Activated CD8-positive, alpha-beta T cell treated with anti-CD3 and anti-CD28 coated beads for 36 hours (primary cell): ENCODE results near the gene USP5. TPM values are rescaled to one million over a fixed set of nuclear protein-coding genes. Genes with fewer than 3 reads are reported as not detected.
"Not testable (repeated sequence)": the region's sequence is repeated elsewhere in the genome, so short reads cannot be mapped to it uniquely, and the experiment has no call there.

Experiments
- ATAC-seq: fragments of 200-7000 bp; cut with Tn5 transposase; one replicate; pipeline ENCODE4 v1.10.0; 2021; ENCODE audit warnings: mild to moderate bottlenecking, moderate library complexity
- CTCF ChIA-PET: fragments of 350-600 bp; sonication (Branson Sonifier 250); formaldehyde crosslinking; loops from one replicate; lab custom pipeline; 2021; ENCODE audit warnings: antibody characterized with exemption; lab: Charles Lee
- POLR2A ChIA-PET: fragments of 350-600 bp; sonication (Branson Sonifier 250); formaldehyde crosslinking; loops from one replicate; lab custom pipeline; 2021; ENCODE audit warnings: antibody characterized with exemption; lab: Charles Lee
- DNase-seq: peaks from one replicate; pipeline ENCODE4 v3.0.0-alpha.2; 2020
- H3K27ac Mint-ChIP-seq: one replicate; pipeline ENCODE4 v1.8.0; 2021; ENCODE audit warnings: mild to moderate bottlenecking, mixed read lengths
- H3K27me3 Mint-ChIP-seq: one replicate; pipeline ENCODE4 v1.8.0; 2021; ENCODE audit warnings: mixed read lengths
- H3K36me3 Mint-ChIP-seq: one replicate; pipeline ENCODE4 v1.8.0; 2021; ENCODE audit warnings: low read depth, mixed read lengths
- H3K4me1 Mint-ChIP-seq: one replicate; pipeline ENCODE4 v1.8.0; 2021; ENCODE audit warnings: low read depth, mixed read lengths
- H3K4me3 Mint-ChIP-seq: one replicate; pipeline ENCODE4 v1.8.0; 2021; ENCODE audit warnings: mild to moderate bottlenecking, moderate library complexity, mixed read lengths
- H3K9me3 Mint-ChIP-seq: one replicate; pipeline ENCODE4 v1.8.0; 2021; ENCODE audit warnings: mixed read lengths
- intact Hi-C: fragments of 100-400 bp; cut with micrococcal nuclease; formaldehyde crosslinking; loops from one replicate; pipeline ENCODE4 v1.10.0; 2022
- total RNA-seq, 2 experiments: library from RNA; stranded (reverse); gene quantifications; one replicate each; pipeline ENCODE4 v1.2.3, GENCODE V29; 2021
- TF ChIP-seq, protein P1 (sequence below): fragments of 200-600 bp; IDR thresholded peaks from one replicate; pipeline ENCODE4 v1.8.0; 2022; ENCODE audit warnings: antibody characterized with exemption, mild to moderate bottlenecking

USP5 gene
- total RNA-seq, 2 experiments from 2014 or later: 109 to 112 TPM

DNA sequence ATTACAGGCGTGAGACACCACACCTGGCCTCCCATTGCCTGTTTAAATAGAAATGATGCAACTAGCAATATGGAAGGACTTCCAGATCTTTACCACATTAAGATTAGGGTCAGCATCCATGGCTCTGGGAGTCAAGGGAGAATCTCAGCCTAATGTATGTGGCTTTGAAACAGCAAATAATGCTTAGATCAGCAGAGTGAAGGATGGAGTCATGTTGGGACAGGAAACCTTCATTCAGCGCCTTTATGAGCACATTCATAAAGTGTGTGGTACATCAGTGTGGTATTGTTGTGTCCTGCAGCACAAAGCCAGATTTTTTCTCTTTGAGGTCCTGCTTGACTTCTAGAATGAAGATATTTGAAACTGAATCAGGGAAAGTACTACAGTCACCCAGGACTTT lies 36.4 kb downstream of the USP5 start:
- TF ChIP-seq, protein P1, sequence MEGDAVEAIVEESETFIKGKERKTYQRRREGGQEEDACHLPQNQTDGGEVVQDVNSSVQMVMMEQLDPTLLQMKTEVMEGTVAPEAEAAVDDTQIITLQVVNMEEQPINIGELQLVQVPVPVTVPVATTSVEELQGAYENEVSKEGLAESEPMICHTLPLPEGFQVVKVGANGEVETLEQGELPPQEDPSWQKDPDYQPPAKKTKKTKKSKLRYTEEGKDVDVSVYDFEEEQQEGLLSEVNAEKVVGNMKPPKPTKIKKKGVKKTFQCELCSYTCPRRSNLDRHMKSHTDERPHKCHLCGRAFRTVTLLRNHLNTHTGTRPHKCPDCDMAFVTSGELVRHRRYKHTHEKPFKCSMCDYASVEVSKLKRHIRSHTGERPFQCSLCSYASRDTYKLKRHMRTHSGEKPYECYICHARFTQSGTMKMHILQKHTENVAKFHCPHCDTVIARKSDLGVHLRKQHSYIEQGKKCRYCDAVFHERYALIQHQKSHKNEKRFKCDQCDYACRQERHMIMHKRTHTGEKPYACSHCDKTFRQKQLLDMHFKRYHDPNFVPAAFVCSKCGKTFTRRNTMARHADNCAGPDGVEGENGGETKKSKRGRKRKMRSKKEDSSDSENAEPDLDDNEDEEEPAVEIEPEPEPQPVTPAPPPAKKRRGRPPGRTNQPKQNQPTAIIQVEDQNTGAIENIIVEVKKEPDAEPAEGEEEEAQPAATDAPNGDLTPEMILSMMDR: no peak
- H3K27ac Mint-ChIP-seq: no peak overlapping the region
- no peaks in the 10 kb centered on the region for H3K27me3 Mint-ChIP-seq
- intact Hi-C loops: no loop called here
- ATAC-seq (no peak), DNase-seq (no peak)
- peaks cover 8% of the 10 kb centered on the region for H3K36me3 Mint-ChIP-seq
- no peak overlapping the region for H3K4me3 Mint-ChIP-seq
- CTCF ChIA-PET: no interaction called here
- no peaks in the 10 kb centered on the region for H3K9me3 Mint-ChIP-seq
- POLR2A ChIA-PET: interaction anchor here (1.1 kb wide), 1 partner anchor 16 kb away, joined by 4 read pairs; the partner anchor contains the start of gene SPSB2
- peaks cover 16% of the 10 kb centered on the region for H3K4me1 Mint-ChIP-seq

DNA sequence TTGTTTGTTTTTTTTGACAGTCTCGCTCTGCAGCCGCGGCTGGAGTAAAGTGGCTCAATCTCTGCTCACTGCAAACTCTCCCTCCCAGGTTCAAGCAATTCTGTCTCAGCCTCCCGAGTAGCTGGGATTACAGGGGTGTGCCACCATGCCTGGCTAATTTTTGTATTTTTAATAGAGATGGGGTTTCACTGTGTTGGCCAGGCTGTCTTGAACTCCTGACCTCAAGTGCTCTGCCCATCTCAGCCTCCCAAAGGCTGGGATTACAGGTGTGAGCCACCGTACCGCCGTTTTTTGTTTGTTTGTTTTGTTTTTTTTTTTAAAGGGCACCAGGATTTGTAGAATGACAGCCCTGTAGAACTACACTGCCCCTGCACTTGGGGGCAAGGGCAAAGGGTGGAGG lies 36.8 kb downstream of the USP5 start:
- H3K4me3 Mint-ChIP-seq, H3K36me3 Mint-ChIP-seq, H3K27me3 Mint-ChIP-seq, H3K27ac Mint-ChIP-seq, H3K9me3 Mint-ChIP-seq, ATAC-seq, DNase-seq, CTCF ChIA-PET, intact Hi-C loops: not testable (repeated sequence)
- POLR2A ChIA-PET: interaction anchor here (1.4 kb wide), 1 partner anchor 17 kb away, joined by 5 read pairs; no protein-coding TSS in a partner anchor
- peaks cover 16% of the 10 kb centered on the region for H3K4me1 Mint-ChIP-seq

DNA sequence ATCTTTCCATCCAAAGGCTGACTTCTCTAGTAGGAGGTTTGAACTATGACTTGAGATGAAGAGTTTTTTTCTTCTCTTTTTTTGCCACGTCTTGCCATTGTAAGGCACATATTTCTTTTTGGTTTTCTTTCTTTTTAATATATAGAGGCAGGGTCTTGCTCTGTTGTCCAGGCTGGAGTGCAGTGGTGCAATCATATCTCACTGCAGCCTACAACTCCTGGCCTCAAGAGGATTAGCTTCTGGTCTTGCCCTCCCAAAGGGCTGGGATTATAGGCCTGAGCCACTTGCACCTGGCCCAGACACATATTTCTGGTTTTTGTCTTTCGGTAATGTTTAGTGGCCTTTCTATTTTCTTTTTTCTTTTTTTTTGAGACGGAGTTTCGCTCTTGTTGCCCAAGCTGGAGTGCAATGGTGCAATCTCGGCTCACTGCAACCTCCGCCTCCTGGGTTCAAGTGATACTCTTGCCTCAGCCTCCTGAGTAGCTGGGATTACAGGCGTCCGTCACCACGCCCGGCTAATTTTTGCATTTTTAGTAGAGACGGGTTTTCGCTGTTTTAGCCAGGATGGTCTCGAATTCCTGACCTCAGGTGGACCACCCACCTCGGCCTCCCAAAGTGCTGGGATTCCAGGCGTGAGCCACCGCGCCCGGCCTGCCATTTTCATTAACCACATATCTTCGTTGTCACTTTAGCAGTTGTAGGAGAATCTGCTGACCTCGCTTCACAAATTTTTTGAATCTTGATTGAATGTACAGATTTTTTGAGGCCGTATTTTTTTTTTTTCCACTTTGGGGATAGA lies 38.0 kb downstream of the USP5 start:
- POLR2A ChIA-PET: interaction anchor here (1.4 kb wide), 1 partner anchor 18 kb away, joined by 5 read pairs; no protein-coding TSS in a partner anchor
- CTCF ChIA-PET, DNase-seq, H3K27me3 Mint-ChIP-seq, H3K9me3 Mint-ChIP-seq, ATAC-seq, intact Hi-C loops, H3K36me3 Mint-ChIP-seq: not testable (repeated sequence)
- Mint-ChIP-seq H3K4me3 (peak overlapping the region; percentile 73), H3K4me1 (peaks cover 16% of the 10 kb centered on the region), H3K27ac (peak overlapping the region; percentile 91)

DNA sequence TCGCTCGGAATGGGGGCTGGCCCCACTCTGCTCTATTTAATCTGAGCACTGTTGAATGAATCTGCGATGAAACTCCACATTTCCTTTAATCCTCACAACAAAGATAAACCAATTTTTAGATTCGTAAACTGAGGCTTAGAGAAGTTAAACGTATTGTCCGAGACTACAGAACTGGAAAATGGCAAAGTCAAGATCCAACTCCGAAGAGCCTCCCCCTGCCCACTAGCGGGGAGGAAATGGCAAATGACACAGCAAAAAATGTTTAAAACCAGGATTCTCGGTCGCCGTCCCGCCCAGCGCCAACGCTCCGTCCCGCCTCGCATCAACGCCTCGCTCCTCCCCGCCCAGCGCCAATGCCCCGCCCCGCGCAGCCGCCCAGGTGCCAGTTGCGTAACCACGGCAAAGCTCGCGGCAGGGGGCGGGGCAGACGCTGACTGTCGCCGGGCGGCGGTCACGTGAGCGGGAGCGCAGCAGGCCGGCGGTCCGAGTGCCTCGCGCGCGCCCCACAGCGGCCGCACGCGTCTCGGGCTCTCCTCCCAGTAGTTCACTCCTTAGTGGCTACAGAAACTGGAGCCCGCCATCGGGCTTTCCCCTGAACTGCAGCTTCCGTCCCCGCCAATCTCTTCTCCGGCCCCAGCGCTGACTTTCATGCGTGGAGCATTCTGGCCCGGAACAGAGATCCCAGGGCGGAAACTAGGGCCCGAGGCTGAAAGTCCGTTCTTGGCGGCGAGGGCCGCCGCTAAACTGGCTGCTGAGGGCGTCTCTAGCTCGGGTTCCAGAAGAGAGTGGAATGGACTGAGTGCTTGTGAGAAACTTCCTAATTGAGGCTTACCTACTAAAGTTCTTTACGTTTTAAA lies 39.1 kb downstream of the USP5 start:
- H3K36me3 Mint-ChIP-seq: peaks cover 2% of the 10 kb centered on the region
- H3K27ac Mint-ChIP-seq: peak overlapping the region; percentile 91
- ATAC-seq: peak; percentile 95

DNA sequence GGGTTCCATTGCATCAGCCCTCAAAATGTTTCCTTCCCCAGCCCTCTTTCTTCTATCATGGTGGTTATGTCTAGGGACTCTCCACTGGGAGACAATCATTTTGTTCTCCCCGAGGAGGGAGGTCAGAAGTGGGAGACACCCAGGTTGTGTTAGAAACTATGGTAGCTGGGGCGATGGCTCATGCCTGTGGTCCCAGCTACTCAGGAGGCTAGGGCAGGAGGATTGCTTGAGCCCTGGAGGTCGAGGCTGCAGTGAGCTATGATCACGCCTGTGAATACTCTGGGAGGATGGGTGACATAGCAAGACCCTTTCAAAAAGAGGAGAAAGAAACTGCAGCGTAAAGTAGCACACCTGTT lies 39.7 kb downstream of the USP5 start:
- Mint-ChIP-seq H3K27ac (peak overlapping the region; percentile 83), H3K9me3 (no peaks in the 10 kb centered on the region), H3K27me3 (no peaks in the 10 kb centered on the region), H3K4me3 (peak overlapping the region; percentile 73), H3K36me3 (peaks cover 2% of the 10 kb centered on the region), H3K4me1 (peaks cover 16% of the 10 kb centered on the region)
- TF ChIP-seq, protein P1: no peak
- DNase-seq (peak; percentile 31), ATAC-seq (peak; percentile 6)
- ChIA-PET CTCF (interaction anchor here (0.6 to 2.8 kb wide), 29 partner anchors 7 to 218 kb away, joined by 3 to 41 read pairs (median 5); partner anchors contain the start of genes CDCA3, ENO2, LRRC23 and PTMS), POLR2A (interaction anchor here (0.8 to 2.3 kb wide), 20 partner anchors 11 to 131 kb away, joined by 3 to 15 read pairs (median 4); partner anchors contain the start of genes C12orf57, LRRC23, RNU7-1 and SPSB2)
- intact Hi-C loops: no loop called here

More for the DNA sequence above, 39.1 kb downstream of the USP5 start:
- CTCF ChIA-PET: interaction anchor here (0.6 to 2.8 kb wide), 31 partner anchors 8 to 219 kb away, joined by 3 to 41 read pairs (median 5); partner anchors contain the start of genes CDCA3, ENO2, LRRC23 and PTMS
- peaks cover 16% of the 10 kb centered on the region for H3K4me1 Mint-ChIP-seq
- H3K4me3 Mint-ChIP-seq: peak overlapping the region; percentile 73
- H3K9me3 Mint-ChIP-seq: no peaks in the 10 kb centered on the region
- no peaks in the 10 kb centered on the region for H3K27me3 Mint-ChIP-seq
- POLR2A ChIA-PET: interaction anchor here (0.6 to 2.3 kb wide), 23 partner anchors 8 to 131 kb away, joined by 3 to 15 read pairs (median 4); partner anchors contain the start of genes C12orf57, LRRC23, RNU7-1 and SPSB2
- TF ChIP-seq, protein P1: peak; percentile 81
- intact Hi-C loops: no loop called here
- peak; percentile 99 for DNase-seq

DNA sequence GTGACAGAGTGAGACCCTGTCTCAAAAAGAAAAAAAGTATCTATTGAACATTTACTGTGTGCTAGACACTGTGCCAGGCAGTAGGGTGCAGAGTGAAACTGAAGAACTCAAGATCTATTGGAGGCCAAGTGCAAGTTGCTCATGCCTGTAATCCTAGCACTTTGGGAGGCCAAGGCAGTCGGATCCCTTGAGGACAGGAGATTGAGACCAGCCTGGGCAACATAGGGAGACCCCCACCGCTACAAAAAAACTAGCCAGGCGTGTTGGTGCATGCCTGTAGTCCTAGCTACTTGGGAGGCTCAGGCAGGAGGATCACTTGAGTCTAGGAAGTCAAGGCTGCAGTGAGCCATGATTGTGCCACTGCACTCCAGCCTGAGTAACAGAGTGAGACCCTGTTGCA lies 40.7 kb downstream of the USP5 start:
- Mint-ChIP-seq H3K27ac (peak overlapping the region; percentile 59), H3K4me3 (peak overlapping the region; percentile 73), H3K4me1 (peaks cover 16% of the 10 kb centered on the region)
- ATAC-seq, H3K9me3 Mint-ChIP-seq, DNase-seq, H3K27me3 Mint-ChIP-seq, intact Hi-C loops, H3K36me3 Mint-ChIP-seq: not testable (repeated sequence)
- ChIA-PET CTCF (interaction anchor here (2.1 to 2.8 kb wide), 6 partner anchors 10 to 45 kb away, joined by 6 to 41 read pairs (median 22); partner anchors contain the start of genes ENO2, LRRC23 and SPSB2), POLR2A (interaction anchor here (1.4 to 2.4 kb wide), 4 partner anchors 12 to 25 kb away, joined by 4 to 15 read pairs (median 9); partner anchors contain the start of genes LRRC23 and SPSB2)
